HepG2 (cell line): ENCODE data around the gene DALRD3.

Source experiments
- FOXA1 ChIP-seq, 2 experiments: fragments of 450-650 bp in 1 of 2; sonication (generic) in 1 of 2; formaldehyde crosslinking in 1 of 2; IDR thresholded peaks; 2 replicates each; pipeline versions ENCODE4 v1.4.0 to v1.6.1; 2016 to 2020; ENCODE audit warnings: missing genetic modification reagents in 1 of 2
- MAX ChIP-seq: IDR thresholded peaks from 2 replicates; pipeline ENCODE4 v1.6.1; 2012; ENCODE audit warnings: inconsistent platforms
- MYC ChIP-seq: sonication (generic); formaldehyde crosslinking; IDR thresholded peaks from 2 replicates; pipeline ENCODE4 v1.9.0; 2021; ENCODE audit warnings: missing genetic modification reagents, borderline replicate concordance
- PBX3 ChIP-seq: sonication (generic); formaldehyde crosslinking; IDR thresholded peaks from 2 replicates; pipeline ENCODE4 v1.8.1; 2023; ENCODE audit warnings: missing genetic modification reagents, inconsistent platforms, borderline replicate concordance
- POLR2AphosphoS5 ChIP-seq: IDR thresholded peaks from 2 replicates; pipeline ENCODE4 v1.6.1; 2012; ENCODE audit warnings: low read depth, low read length
- REXO4 ChIP-seq: sonication (generic); formaldehyde crosslinking; IDR thresholded peaks from 2 replicates; pipeline ENCODE4 v1.8.0; 2022; ENCODE audit warnings: missing genetic modification reagents, mild to moderate bottlenecking, borderline replicate concordance
- SIX4 ChIP-seq: sonication (generic); formaldehyde crosslinking; IDR thresholded peaks from 2 replicates; pipeline ENCODE4 v1.4.0; 2020; ENCODE audit warnings: missing genetic modification reagents
- TBL1XR1 ChIP-seq: fragments of 150-350 bp; IDR thresholded peaks from 2 replicates; pipeline ENCODE4 v1.6.1; 2014; ENCODE audit warnings: borderline replicate concordance, low read length; ENCODE audit not compliant: partially characterized antibody
- TCF7L2 ChIP-seq: IDR thresholded peaks from 2 replicates; pipeline ENCODE4 v1.6.1; 2011; ENCODE audit warnings: mild to moderate bottlenecking, low read depth, low read length, moderate library complexity
- ZBTB7B ChIP-seq: sonication (generic); formaldehyde crosslinking; IDR thresholded peaks from 2 replicates; pipeline ENCODE4 v1.4.0; 2020; ENCODE audit warnings: missing genetic modification reagents
- ZNF383 ChIP-seq: sonication (generic); formaldehyde crosslinking; IDR thresholded peaks from 2 replicates; pipeline ENCODE4 v1.4.0; 2020; ENCODE audit warnings: missing genetic modification reagents, mild to moderate bottlenecking, borderline replicate concordance
- ZNF674 ChIP-seq: sonication (generic); formaldehyde crosslinking; IDR thresholded peaks from 2 replicates; pipeline ENCODE4 v1.5.0; 2020; ENCODE audit warnings: low read depth, mild to moderate bottlenecking, missing genetic modification reagents
- TF ChIP-seq, protein P1 (sequence below): sonication (generic); formaldehyde crosslinking; IDR thresholded peaks from 2 replicates; pipeline ENCODE4 v1.5.0; 2020; ENCODE audit warnings: mild to moderate bottlenecking, missing genetic modification reagents, moderate library complexity
- TF ChIP-seq, protein P2 (sequence below): sonication (generic); formaldehyde crosslinking; IDR thresholded peaks from 2 replicates; pipeline ENCODE4 v1.8.0; 2022; ENCODE audit warnings: missing genetic modification reagents, mild to moderate bottlenecking, moderate library complexity, borderline replicate concordance

- no peak for TF ChIP-seq REXO4 (CRISPR knock-in tag)
- no peak for TF ChIP-seq TCF7L2
- TF ChIP-seq, protein P1, sequence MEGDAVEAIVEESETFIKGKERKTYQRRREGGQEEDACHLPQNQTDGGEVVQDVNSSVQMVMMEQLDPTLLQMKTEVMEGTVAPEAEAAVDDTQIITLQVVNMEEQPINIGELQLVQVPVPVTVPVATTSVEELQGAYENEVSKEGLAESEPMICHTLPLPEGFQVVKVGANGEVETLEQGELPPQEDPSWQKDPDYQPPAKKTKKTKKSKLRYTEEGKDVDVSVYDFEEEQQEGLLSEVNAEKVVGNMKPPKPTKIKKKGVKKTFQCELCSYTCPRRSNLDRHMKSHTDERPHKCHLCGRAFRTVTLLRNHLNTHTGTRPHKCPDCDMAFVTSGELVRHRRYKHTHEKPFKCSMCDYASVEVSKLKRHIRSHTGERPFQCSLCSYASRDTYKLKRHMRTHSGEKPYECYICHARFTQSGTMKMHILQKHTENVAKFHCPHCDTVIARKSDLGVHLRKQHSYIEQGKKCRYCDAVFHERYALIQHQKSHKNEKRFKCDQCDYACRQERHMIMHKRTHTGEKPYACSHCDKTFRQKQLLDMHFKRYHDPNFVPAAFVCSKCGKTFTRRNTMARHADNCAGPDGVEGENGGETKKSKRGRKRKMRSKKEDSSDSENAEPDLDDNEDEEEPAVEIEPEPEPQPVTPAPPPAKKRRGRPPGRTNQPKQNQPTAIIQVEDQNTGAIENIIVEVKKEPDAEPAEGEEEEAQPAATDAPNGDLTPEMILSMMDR: no peak
- TF ChIP-seq TBL1XR1: no peak
- no peak for TF ChIP-seq FOXA1 (IDR thresholded peaks at IDR 0.05)
- no peak for TF ChIP-seq FOXA1 (CRISPR knock-in tag; IDR thresholded peaks at IDR 0.05)
- no peak for TF ChIP-seq MYC (CRISPR knock-in tag)
- TF ChIP-seq ZNF383 (CRISPR knock-in tag): no peak
- no peak for TF ChIP-seq ZBTB7B
- no peak for TF ChIP-seq ZNF674 (CRISPR knock-in tag)
- no peak for TF ChIP-seq POLR2AphosphoS5
- TF ChIP-seq MAX: no peak
- no peak for TF ChIP-seq PBX3
- TF ChIP-seq, protein P2, sequence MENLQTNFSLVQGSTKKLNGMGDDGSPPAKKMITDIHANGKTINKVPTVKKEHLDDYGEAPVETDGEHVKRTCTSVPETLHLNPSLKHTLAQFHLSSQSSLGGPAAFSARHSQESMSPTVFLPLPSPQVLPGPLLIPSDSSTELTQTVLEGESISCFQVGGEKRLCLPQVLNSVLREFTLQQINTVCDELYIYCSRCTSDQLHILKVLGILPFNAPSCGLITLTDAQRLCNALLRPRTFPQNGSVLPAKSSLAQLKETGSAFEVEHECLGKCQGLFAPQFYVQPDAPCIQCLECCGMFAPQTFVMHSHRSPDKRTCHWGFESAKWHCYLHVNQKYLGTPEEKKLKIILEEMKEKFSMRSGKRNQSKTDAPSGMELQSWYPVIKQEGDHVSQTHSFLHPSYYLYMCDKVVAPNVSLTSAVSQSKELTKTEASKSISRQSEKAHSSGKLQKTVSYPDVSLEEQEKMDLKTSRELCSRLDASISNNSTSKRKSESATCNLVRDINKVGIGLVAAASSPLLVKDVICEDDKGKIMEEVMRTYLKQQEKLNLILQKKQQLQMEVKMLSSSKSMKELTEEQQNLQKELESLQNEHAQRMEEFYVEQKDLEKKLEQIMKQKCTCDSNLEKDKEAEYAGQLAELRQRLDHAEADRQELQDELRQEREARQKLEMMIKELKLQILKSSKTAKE: no peak
- no peak for TF ChIP-seq SIX4
Observed at GRCh38 chr3:48985831-48986376, 32.5 kb downstream of the DALRD3 start.
